Brain microvascular endothelial cell (primary cell): Measurements from ENCODE around the gene C1QTNF7.

ENCODE experiments used
- DNase-seq: peaks from one replicate; pipeline ENCODE4 v3.0.0-alpha.2; 2020
- H3K27ac ChIP-seq: fragments of 250-450 bp; sonication (Bioruptor Pico); 2 replicates; pipeline ENCODE4 v1.5.1; 2020; ENCODE audit warnings: mild to moderate bottlenecking, moderate library complexity
- H3K27me3 ChIP-seq: fragments of 250-450 bp; sonication (Bioruptor Pico); replicated peaks from 2 replicates; pipeline ENCODE4 v1.5.1; 2020; ENCODE audit warnings: mild to moderate bottlenecking
- H3K36me3 ChIP-seq: fragments of 250-450 bp; sonication (Bioruptor Pico); replicated peaks from 2 replicates; pipeline ENCODE4 v1.5.1; 2020; ENCODE audit warnings: mild to moderate bottlenecking
- H3K4me3 ChIP-seq: 2 replicates; pipeline ENCODE4 v1.5.1; 2011; ENCODE audit warnings: low read depth, mild to moderate bottlenecking, control low read depth, low read length, moderate library complexity
- CTCF ChIP-seq: IDR thresholded peaks from 2 replicates; pipeline ENCODE4 v1.5.1; 2011; ENCODE audit warnings: low read depth, mild to moderate bottlenecking, moderate library complexity, low read length, control low read depth, inconsistent platforms; ENCODE audit errors: missing control alignments
- in situ Hi-C: cut with HindIII; loops from 2 replicates; pipeline ENCODE4 v1.10.0; 2017; ENCODE audit warnings: low sequenced_read_pairs, low pct_ligation_motif_present

The C1QTNF7 gene

GRCh38 chr4:15425520-15425919, 2.3 kb upstream of the C1QTNF7 start:
- Histone ChIP-seq H3K36me3 (no peaks in the 10 kb centered on the region), H3K27ac (no peak overlapping the region), H3K27me3 (no peaks in the 10 kb centered on the region), H3K4me3 (no peak overlapping the region)
- TF ChIP-seq CTCF: no peak
- DNase-seq: no peak
- in situ Hi-C loops: no loop called here

- Histone ChIP-seq H3K36me3 (no peaks in the 10 kb centered on the region), H3K27ac (no peak overlapping the region), H3K4me3 (no peak overlapping the region), H3K27me3 (no peaks in the 10 kb centered on the region)
- in situ Hi-C loops: no loop called here
- no peak for TF ChIP-seq CTCF
- no peak for DNase-seq
Observed at GRCh38 chr4:15427161-15427560, 672 bp upstream of the C1QTNF7 start.

- Histone ChIP-seq H3K4me3 (no peak overlapping the region), H3K27ac (no peak overlapping the region), H3K36me3 (no peaks in the 10 kb centered on the region), H3K27me3 (no peaks in the 10 kb centered on the region)
- in situ Hi-C loops: no loop called here
- no peak for TF ChIP-seq CTCF
- DNase-seq: no peak
Observed at GRCh38 chr4:15428611-15429010, 778 bp downstream of the C1QTNF7 start.

GRCh38 chr4:15434091-15434490, 6.3 kb downstream of the C1QTNF7 start:
- Histone ChIP-seq H3K4me3 (no peak overlapping the region), H3K36me3 (no peaks in the 10 kb centered on the region), H3K27me3 (no peaks in the 10 kb centered on the region), H3K27ac (no peak overlapping the region)
- no peak for TF ChIP-seq CTCF
- in situ Hi-C loops: no loop called here
- DNase-seq: no peak

GRCh38 chr4:15434676-15435075, 6.8 kb downstream of the C1QTNF7 start:
- Histone ChIP-seq H3K27me3 (no peaks in the 10 kb centered on the region), H3K36me3 (no peaks in the 10 kb centered on the region), H3K4me3 (no peak overlapping the region), H3K27ac (no peak overlapping the region)
- no peak for DNase-seq
- TF ChIP-seq CTCF: no peak
- in situ Hi-C loops: no loop called here

- Histone ChIP-seq H3K36me3 (no peaks in the 10 kb centered on the region), H3K27me3 (no peaks in the 10 kb centered on the region), H3K27ac (no peak overlapping the region), H3K4me3 (no peak overlapping the region)
- no peak for TF ChIP-seq CTCF
- DNase-seq: peak; percentile 33
- in situ Hi-C loops: no loop called here
Observed at GRCh38 chr4:15436513-15436912, 8.7 kb downstream of the C1QTNF7 start.
